Astrocyte (in vitro differentiated cells and primary cell): Measurements from ENCODE around the gene UTS2. TPM values are rescaled to one million over a fixed set of nuclear protein-coding genes. Genes with fewer than 3 reads are reported as not detected.
A peak's percentile ranks its signal among the peaks of the same experiment; 100 is the strongest.

Experiments
- DNase-seq: peaks from one replicate; pipeline ENCODE4 v3.0.0-alpha.2; 2010; ENCODE audit warnings: low read depth
- FAIRE-seq: peaks from 2 replicates; lab custom pipeline; 2011; peaks lifted over from hg19 to GRCh38; lab: Jason Lieb, UNC
- H2AFZ ChIP-seq: 2 replicates; pipeline ENCODE4 v1.6.0; 2012; ENCODE audit warnings: low read depth, low read length, inconsistent platforms
- H3K27ac ChIP-seq: 2 replicates; pipeline ENCODE4 v1.5.1; 2011; ENCODE audit warnings: low read depth, low read length, inconsistent platforms
- H3K27me3 ChIP-seq: 2 replicates; pipeline ENCODE4 v1.6.0; 2011; ENCODE audit warnings: low read length, inconsistent platforms; ENCODE audit not compliant: insufficient read depth
- H3K36me3 ChIP-seq: 2 replicates; pipeline ENCODE4 v1.5.1; 2011; ENCODE audit warnings: low read length, inconsistent platforms; ENCODE audit not compliant: insufficient read depth
- H3K4me1 ChIP-seq: 2 replicates; pipeline ENCODE4 v1.5.1; 2011; ENCODE audit warnings: low read length, inconsistent platforms; ENCODE audit not compliant: insufficient read depth
- H3K4me2 ChIP-seq: 2 replicates; pipeline ENCODE4 v1.6.0; 2012; ENCODE audit warnings: low read length, inconsistent platforms
- H3K4me3 ChIP-seq: 2 replicates; pipeline ENCODE4 v1.5.1; 2011; ENCODE audit warnings: low read depth, mild to moderate bottlenecking, low read length, inconsistent platforms; ENCODE audit not compliant: insufficient read depth
- H3K79me2 ChIP-seq: 2 replicates; pipeline ENCODE4 v1.6.0; 2012; ENCODE audit warnings: mild to moderate bottlenecking, low read length, inconsistent platforms; ENCODE audit not compliant: insufficient read depth
- H3K9ac ChIP-seq: 2 replicates; pipeline ENCODE4 v1.6.0; 2012; ENCODE audit warnings: mild to moderate bottlenecking, low read length, inconsistent platforms
- H3K9me3 ChIP-seq: 2 replicates; pipeline ENCODE4 v1.5.1; 2012; ENCODE audit warnings: low read depth, mild to moderate bottlenecking, low read length, inconsistent platforms; ENCODE audit not compliant: insufficient read depth
- H4K20me1 ChIP-seq: 2 replicates; pipeline ENCODE4 v1.6.0; 2012; ENCODE audit warnings: low read length, inconsistent platforms; ENCODE audit not compliant: insufficient read depth
- H3K27ac Mint-ChIP-seq: one replicate; pipeline ENCODE4 v1.8.0; 2021; ENCODE audit warnings: mild to moderate bottlenecking, mixed read lengths; ENCODE audit not compliant: unreplicated experiment
- H3K27me3 Mint-ChIP-seq: one replicate; pipeline ENCODE4 v1.8.0; 2021; ENCODE audit warnings: low read depth, mixed read lengths; ENCODE audit not compliant: unreplicated experiment
- H3K36me3 Mint-ChIP-seq: one replicate; pipeline ENCODE4 v1.8.0; 2021; ENCODE audit warnings: low read depth, mixed read lengths; ENCODE audit not compliant: unreplicated experiment
- H3K4me1 Mint-ChIP-seq: one replicate; pipeline ENCODE4 v1.8.0; 2021; ENCODE audit warnings: low read depth, mixed read lengths; ENCODE audit not compliant: unreplicated experiment
- H3K4me3 Mint-ChIP-seq: one replicate; pipeline ENCODE4 v1.8.0; 2021; ENCODE audit warnings: mild to moderate bottlenecking, moderate library complexity, mixed read lengths; ENCODE audit not compliant: unreplicated experiment
- H3K9me3 Mint-ChIP-seq: one replicate; pipeline ENCODE4 v1.8.0; 2021; ENCODE audit warnings: mild to moderate bottlenecking, mixed read lengths; ENCODE audit not compliant: unreplicated experiment
- EZH2 ChIP-seq: IDR thresholded peaks from 2 replicates; pipeline ENCODE4 v1.6.1; 2012; ENCODE audit warnings: mild to moderate bottlenecking, low read length, inconsistent platforms; ENCODE audit not compliant: insufficient read depth
- total RNA-seq: library from RNA; stranded (reverse); gene quantifications from 2 replicates; pipeline ENCODE4 v1.2.1, GENCODE V29; 2021
- TF ChIP-seq, protein P1 (sequence below): IDR thresholded peaks from 2 replicates; pipeline ENCODE4 v1.5.1; 2011; ENCODE audit warnings: low read depth, mild to moderate bottlenecking, inconsistent platforms, low read length, moderate library complexity; ENCODE audit not compliant: insufficient read depth

Gene UTS2
- total RNA-seq, 1 donor from 2014 or later: not detected

DNA sequence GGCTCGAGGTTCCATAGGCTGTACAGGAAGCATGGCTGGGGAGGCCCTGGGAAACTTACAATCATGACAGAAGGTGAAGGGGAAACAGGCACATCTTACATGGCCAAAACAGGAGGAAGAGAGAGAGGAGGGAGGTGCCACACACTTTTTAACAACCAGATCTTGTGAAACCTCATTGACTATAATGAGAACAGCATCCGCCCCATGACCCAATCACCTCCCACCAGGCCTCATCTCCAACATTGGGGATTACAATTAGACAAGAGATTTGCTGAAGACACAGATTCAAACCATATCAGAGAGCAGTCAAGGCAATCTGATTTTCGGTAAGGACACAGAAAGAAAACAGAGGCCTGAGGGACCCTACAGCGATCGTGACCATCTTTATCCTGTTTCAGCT is 46.1 kb upstream of the UTS2 start:
- Histone ChIP-seq H3K27me3 (no peaks in the 10 kb centered on the region), H3K9me3 (no peaks in the 10 kb centered on the region), H4K20me1 (no peaks in the 10 kb centered on the region), H3K27ac (no peak overlapping the region), H3K4me3 (no peak overlapping the region), H3K4me2 (no peak overlapping the region), H3K36me3 (no peaks in the 10 kb centered on the region), H3K9ac (no peak overlapping the region), H3K79me2 (no peaks in the 10 kb centered on the region), H3K4me1 (peaks cover 7% of the 10 kb centered on the region), H2AFZ (no peak overlapping the region)
- H3K36me3 Mint-ChIP-seq: no peaks in the 10 kb centered on the region
- no peaks in the 10 kb centered on the region for H3K27me3 Mint-ChIP-seq
- H3K27ac Mint-ChIP-seq: no peak overlapping the region
- no peak for DNase-seq
- no peak for TF ChIP-seq EZH2
- TF ChIP-seq, protein P1, sequence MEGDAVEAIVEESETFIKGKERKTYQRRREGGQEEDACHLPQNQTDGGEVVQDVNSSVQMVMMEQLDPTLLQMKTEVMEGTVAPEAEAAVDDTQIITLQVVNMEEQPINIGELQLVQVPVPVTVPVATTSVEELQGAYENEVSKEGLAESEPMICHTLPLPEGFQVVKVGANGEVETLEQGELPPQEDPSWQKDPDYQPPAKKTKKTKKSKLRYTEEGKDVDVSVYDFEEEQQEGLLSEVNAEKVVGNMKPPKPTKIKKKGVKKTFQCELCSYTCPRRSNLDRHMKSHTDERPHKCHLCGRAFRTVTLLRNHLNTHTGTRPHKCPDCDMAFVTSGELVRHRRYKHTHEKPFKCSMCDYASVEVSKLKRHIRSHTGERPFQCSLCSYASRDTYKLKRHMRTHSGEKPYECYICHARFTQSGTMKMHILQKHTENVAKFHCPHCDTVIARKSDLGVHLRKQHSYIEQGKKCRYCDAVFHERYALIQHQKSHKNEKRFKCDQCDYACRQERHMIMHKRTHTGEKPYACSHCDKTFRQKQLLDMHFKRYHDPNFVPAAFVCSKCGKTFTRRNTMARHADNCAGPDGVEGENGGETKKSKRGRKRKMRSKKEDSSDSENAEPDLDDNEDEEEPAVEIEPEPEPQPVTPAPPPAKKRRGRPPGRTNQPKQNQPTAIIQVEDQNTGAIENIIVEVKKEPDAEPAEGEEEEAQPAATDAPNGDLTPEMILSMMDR: no peak
- H3K4me3 Mint-ChIP-seq: no peak overlapping the region
- H3K9me3 Mint-ChIP-seq: no peaks in the 10 kb centered on the region
- peaks cover 6% of the 10 kb centered on the region for H3K4me1 Mint-ChIP-seq
- no peak for FAIRE-seq

DNA sequence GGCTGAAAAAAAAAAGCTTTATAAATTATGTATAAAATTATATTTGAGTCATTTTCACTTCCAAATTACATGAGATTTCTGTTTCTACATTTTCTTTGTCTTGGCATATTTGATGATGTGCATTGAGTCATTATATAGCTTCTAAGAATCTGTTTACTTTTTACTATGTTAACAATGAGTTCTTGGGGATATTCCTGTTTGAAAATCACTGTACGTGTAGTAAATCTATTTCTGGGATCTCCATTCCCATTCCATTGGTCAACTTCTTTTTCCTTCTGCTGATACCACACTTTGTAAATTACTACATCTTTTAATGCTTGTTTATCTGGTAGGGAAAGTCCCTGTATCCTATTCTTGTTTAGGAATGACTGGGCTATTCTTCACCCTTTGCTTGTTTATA is 44.1 kb upstream of the UTS2 start:
- no peak overlapping the region for H3K4me3 ChIP-seq
- no peaks in the 10 kb centered on the region for H3K36me3 ChIP-seq
- H3K4me3 Mint-ChIP-seq: no peak overlapping the region
- H3K4me2 ChIP-seq: no peak overlapping the region
- no peaks in the 10 kb centered on the region for H4K20me1 ChIP-seq
- DNase-seq (no peak), FAIRE-seq (no peak)
- peaks cover 10% of the 10 kb centered on the region for H3K4me1 ChIP-seq
- no peak overlapping the region for H3K27ac ChIP-seq
- no peaks in the 10 kb centered on the region for H3K9me3 ChIP-seq
- no peak for TF ChIP-seq EZH2
- TF ChIP-seq, protein P1: no peak
- peaks cover 6% of the 10 kb centered on the region for H3K4me1 Mint-ChIP-seq
- H3K27me3 ChIP-seq: no peaks in the 10 kb centered on the region
- H3K27me3 Mint-ChIP-seq: no peaks in the 10 kb centered on the region
- no peaks in the 10 kb centered on the region for H3K79me2 ChIP-seq
- no peaks in the 10 kb centered on the region for H3K36me3 Mint-ChIP-seq
- no peak overlapping the region for H3K9ac ChIP-seq
- no peaks in the 10 kb centered on the region for H3K9me3 Mint-ChIP-seq
- no peak overlapping the region for H2AFZ ChIP-seq
- H3K27ac Mint-ChIP-seq: no peak overlapping the region

DNA sequence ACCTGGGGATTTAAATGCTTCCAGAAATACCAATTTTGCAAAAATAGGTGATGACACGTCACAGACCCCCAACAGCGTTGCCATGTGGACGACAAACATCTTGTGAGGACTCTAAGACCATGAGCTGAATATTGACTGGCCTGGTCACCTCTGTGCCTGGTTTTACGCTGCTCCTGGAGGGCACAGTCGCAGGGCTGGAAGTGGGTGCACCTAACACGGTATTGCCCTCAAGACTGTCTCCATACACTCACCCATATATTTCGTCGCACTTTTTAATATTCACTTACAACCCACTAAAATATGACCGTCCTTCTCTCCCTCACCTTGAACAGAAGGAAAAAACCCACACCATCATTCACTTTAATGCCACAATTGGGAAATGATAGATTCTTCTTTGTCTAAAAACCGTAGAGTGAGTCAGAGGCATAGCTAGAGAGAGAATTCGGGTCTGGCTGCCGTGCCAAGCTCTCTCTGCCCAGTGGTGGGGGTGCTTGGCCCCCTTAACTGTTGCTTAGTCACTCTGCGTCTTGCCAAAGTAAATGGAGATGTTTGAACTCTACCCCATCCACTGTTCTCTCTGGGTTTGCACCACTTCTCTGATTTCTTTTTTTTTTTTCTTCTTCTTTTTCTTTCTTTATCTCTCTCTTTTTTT is 40.8 kb upstream of the UTS2 start:
- TF ChIP-seq, protein P1: no peak
- TF ChIP-seq EZH2: no peak
- Mint-ChIP-seq H3K27ac (no peak overlapping the region), H3K4me1 (peaks cover 1% of the 10 kb centered on the region), H3K4me3 (no peak overlapping the region), H3K36me3 (no peaks in the 10 kb centered on the region), H3K9me3 (no peaks in the 10 kb centered on the region), H3K27me3 (no peaks in the 10 kb centered on the region)
- no peaks in the 10 kb centered on the region for H4K20me1 ChIP-seq
- H3K4me1 ChIP-seq: peaks cover 13% of the 10 kb centered on the region
- no peaks in the 10 kb centered on the region for H3K79me2 ChIP-seq
- no peak overlapping the region for H2AFZ ChIP-seq
- FAIRE-seq: peak; percentile 29
- H3K27me3 ChIP-seq: no peaks in the 10 kb centered on the region
- H3K9ac ChIP-seq: no peak overlapping the region
- no peaks in the 10 kb centered on the region for H3K9me3 ChIP-seq
- DNase-seq: peak; percentile 94
- H3K27ac ChIP-seq: peak overlapping the region; percentile 70
- peak overlapping the region; percentile 67 for H3K4me2 ChIP-seq
- H3K4me3 ChIP-seq: peak overlapping the region; percentile 18
- H3K36me3 ChIP-seq: no peaks in the 10 kb centered on the region
